WTC11 (cell line): ENCODE results near the gene ZC3H8. TPM values are rescaled to one million over a fixed set of nuclear protein-coding genes. Genes with fewer than 3 reads are reported as not detected.

Source experiments
- ATAC-seq: fragments of 200-7000 bp; cut with Tn5 transposase; 2 replicates; pipeline ENCODE4 v1.10.0; 2021; ENCODE audit warnings: mild to moderate bottlenecking, moderate library complexity
- CTCF ChIA-PET: fragments of 300-600 bp; sonication (Branson Sonifier 250); formaldehyde crosslinking; loops from one replicate; lab custom pipeline; 2021; ENCODE audit warnings: antibody characterized with exemption; lab: Charles Lee
- POLR2A ChIA-PET: fragments of 350-600 bp; sonication (Branson Sonifier 250); formaldehyde crosslinking; loops from one replicate; lab custom pipeline; 2021; ENCODE audit warnings: antibody characterized with exemption; lab: Charles Lee
- DNase-seq: peaks from one replicate; pipeline ENCODE4 v3.0.0; 2021; ENCODE audit warnings: low spot score
- H3K27ac Mint-ChIP-seq: 2 replicates; pipeline ENCODE4 v1.8.0; 2021; ENCODE audit warnings: mixed read lengths
- H3K27me3 Mint-ChIP-seq: 2 replicates; pipeline ENCODE4 v1.8.0; 2021; ENCODE audit warnings: low read depth, mild to moderate bottlenecking, moderate library complexity, mixed read lengths
- H3K36me3 Mint-ChIP-seq: 2 replicates; pipeline ENCODE4 v1.8.0; 2021; ENCODE audit warnings: mixed read lengths
- H3K4me1 Mint-ChIP-seq: 2 replicates; pipeline ENCODE4 v1.8.0; 2022; ENCODE audit warnings: mixed read lengths
- H3K4me3 Mint-ChIP-seq: 2 replicates; pipeline ENCODE4 v1.8.0; 2021; ENCODE audit warnings: mild to moderate bottlenecking, moderate library complexity, mixed read lengths
- H3K9me3 Mint-ChIP-seq: 2 replicates; pipeline ENCODE4 v1.8.0; 2021; ENCODE audit warnings: mixed read lengths
- ESRRA ChIP-seq: sonication (generic); formaldehyde crosslinking; IDR thresholded peaks from 2 replicates; pipeline ENCODE4 v1.8.1; 2022; ENCODE audit warnings: mild to moderate bottlenecking, missing genetic modification reagents, borderline replicate concordance
- FOXP1 ChIP-seq: sonication (generic); formaldehyde crosslinking; IDR thresholded peaks from 2 replicates; pipeline ENCODE4 v1.8.0; 2022; ENCODE audit warnings: missing genetic modification reagents, mild to moderate bottlenecking, moderate library complexity, borderline replicate concordance
- GTF2I ChIP-seq: fragments of 250-450 bp; sonication (Bioruptor Pico); conservative IDR thresholded peaks from 2 replicates; pipeline ENCODE4 v1.4.0; 2021; ENCODE audit warnings: mild to moderate bottlenecking
- NFYB ChIP-seq: sonication (generic); formaldehyde crosslinking; conservative IDR thresholded peaks from 2 replicates; pipeline ENCODE4 v1.8.0; 2022; ENCODE audit warnings: low read depth, missing genetic modification reagents
- NR3C1 ChIP-seq: sonication (generic); formaldehyde crosslinking; conservative IDR thresholded peaks from 2 replicates; pipeline ENCODE4 v1.8.1; 2023; ENCODE audit warnings: low read depth, mild to moderate bottlenecking, missing genetic modification reagents
- TEAD4 ChIP-seq: sonication (generic); formaldehyde crosslinking; IDR thresholded peaks from 2 replicates; pipeline ENCODE4 v1.8.0; 2022; ENCODE audit warnings: mild to moderate bottlenecking, missing genetic modification reagents
- ZBTB21 ChIP-seq: sonication (generic); formaldehyde crosslinking; IDR thresholded peaks from 2 replicates; pipeline ENCODE4 v1.8.1; 2023; ENCODE audit warnings: mild to moderate bottlenecking, missing genetic modification reagents, borderline replicate concordance
- ZNF121 ChIP-seq: sonication (generic); formaldehyde crosslinking; IDR thresholded peaks from 2 replicates; pipeline ENCODE4 v1.8.0; 2023; ENCODE audit warnings: missing genetic modification reagents
- ZNF396 ChIP-seq: fragments of 250-450 bp; sonication (Bioruptor Pico); IDR thresholded peaks from 2 replicates; pipeline ENCODE4 v1.8.0; 2021; ENCODE audit warnings: mild to moderate bottlenecking, moderate library complexity, borderline replicate concordance
- ZNF416 ChIP-seq: fragments of 250-450 bp; sonication (Bioruptor Pico); IDR thresholded peaks from 2 replicates; pipeline ENCODE4 v1.9.0; 2021; ENCODE audit warnings: mild to moderate bottlenecking, inconsistent platforms
- total RNA-seq: library from RNA; stranded (reverse); gene quantifications from 3 replicates; pipeline ENCODE4 v1.2.3, GENCODE V29; 2021
- TF ChIP-seq, protein P1 (sequence below): sonication (generic); formaldehyde crosslinking; IDR thresholded peaks from 2 replicates; pipeline ENCODE4 v1.8.1; 2022; ENCODE audit warnings: mild to moderate bottlenecking, missing genetic modification reagents, moderate library complexity, borderline replicate concordance
- TF ChIP-seq, protein P2 (sequence below): sonication (generic); formaldehyde crosslinking; IDR thresholded peaks from 2 replicates; pipeline ENCODE4 v1.8.1; 2022; ENCODE audit warnings: mild to moderate bottlenecking, moderate library complexity, missing genetic modification reagents
- TF ChIP-seq, protein P3 (sequence below): sonication (generic); formaldehyde crosslinking; IDR thresholded peaks from 2 replicates; pipeline ENCODE4 v1.8.1; 2023; ENCODE audit warnings: mild to moderate bottlenecking, missing genetic modification reagents, moderate library complexity
- TF ChIP-seq, protein P4 (sequence below): fragments of 250-450 bp; sonication (Bioruptor Pico); IDR thresholded peaks from 2 replicates; pipeline ENCODE4 v1.8.0; 2021; ENCODE audit warnings: mild to moderate bottlenecking
- TF ChIP-seq, protein P5 (sequence below): sonication (generic); formaldehyde crosslinking; IDR thresholded peaks from 2 replicates; pipeline ENCODE4 v1.8.0; 2022; ENCODE audit warnings: mild to moderate bottlenecking, missing genetic modification reagents
- TF ChIP-seq, protein P6 (sequence below): sonication (generic); formaldehyde crosslinking; IDR thresholded peaks from 2 replicates; pipeline ENCODE4 v1.8.0; 2022; ENCODE audit warnings: missing genetic modification reagents
- TF ChIP-seq, protein P7 (sequence below): fragments of 200-600 bp; IDR thresholded peaks from 2 replicates; pipeline ENCODE4 v1.8.0; 2022; ENCODE audit warnings: antibody characterized with exemption

Gene ZC3H8
- total RNA-seq, 1 experiment from 2014 or later = 5.7 TPM

DNA sequence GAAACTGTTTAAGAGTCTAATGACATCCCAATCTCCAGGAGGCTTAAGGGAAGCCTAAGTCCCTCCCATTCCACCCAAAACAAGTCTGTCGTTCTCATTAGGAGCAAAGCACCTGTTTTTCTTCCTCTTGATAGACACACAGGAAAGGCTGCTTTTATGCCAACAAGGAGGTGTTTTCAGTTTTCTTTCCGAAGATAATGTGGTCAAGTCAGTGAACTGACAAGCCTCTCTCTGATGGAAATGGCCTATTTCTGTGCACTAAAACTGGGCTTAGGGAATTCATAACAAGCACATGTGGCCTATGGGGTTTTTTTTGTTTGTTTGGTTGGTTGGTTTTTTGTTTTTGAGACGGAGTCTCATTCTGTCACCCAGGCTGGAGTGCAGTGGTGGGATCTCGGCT lies 80.5 kb downstream of the ZC3H8 start (continued):
- TF ChIP-seq, protein P1, sequence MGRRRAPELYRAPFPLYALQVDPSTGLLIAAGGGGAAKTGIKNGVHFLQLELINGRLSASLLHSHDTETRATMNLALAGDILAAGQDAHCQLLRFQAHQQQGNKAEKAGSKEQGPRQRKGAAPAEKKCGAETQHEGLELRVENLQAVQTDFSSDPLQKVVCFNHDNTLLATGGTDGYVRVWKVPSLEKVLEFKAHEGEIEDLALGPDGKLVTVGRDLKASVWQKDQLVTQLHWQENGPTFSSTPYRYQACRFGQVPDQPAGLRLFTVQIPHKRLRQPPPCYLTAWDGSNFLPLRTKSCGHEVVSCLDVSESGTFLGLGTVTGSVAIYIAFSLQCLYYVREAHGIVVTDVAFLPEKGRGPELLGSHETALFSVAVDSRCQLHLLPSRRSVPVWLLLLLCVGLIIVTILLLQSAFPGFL (CRISPR knock-in tag) = no peak
- TF ChIP-seq, protein P2, sequence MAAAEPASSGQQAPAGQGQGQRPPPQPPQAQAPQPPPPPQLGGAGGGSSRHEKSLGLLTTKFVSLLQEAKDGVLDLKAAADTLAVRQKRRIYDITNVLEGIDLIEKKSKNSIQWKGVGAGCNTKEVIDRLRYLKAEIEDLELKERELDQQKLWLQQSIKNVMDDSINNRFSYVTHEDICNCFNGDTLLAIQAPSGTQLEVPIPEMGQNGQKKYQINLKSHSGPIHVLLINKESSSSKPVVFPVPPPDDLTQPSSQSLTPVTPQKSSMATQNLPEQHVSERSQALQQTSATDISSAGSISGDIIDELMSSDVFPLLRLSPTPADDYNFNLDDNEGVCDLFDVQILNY = no peak
- TF ChIP-seq ZNF396 (no peak), FOXP1 (CRISPR knock-in tag) (no peak), ZBTB21 (CRISPR knock-in tag) (no peak), NR3C1 (CRISPR knock-in tag) (no peak)
- TF ChIP-seq, protein P3, sequence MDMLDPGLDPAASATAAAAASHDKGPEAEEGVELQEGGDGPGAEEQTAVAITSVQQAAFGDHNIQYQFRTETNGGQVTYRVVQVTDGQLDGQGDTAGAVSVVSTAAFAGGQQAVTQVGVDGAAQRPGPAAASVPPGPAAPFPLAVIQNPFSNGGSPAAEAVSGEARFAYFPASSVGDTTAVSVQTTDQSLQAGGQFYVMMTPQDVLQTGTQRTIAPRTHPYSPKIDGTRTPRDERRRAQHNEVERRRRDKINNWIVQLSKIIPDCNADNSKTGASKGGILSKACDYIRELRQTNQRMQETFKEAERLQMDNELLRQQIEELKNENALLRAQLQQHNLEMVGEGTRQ = no peak

DNA sequence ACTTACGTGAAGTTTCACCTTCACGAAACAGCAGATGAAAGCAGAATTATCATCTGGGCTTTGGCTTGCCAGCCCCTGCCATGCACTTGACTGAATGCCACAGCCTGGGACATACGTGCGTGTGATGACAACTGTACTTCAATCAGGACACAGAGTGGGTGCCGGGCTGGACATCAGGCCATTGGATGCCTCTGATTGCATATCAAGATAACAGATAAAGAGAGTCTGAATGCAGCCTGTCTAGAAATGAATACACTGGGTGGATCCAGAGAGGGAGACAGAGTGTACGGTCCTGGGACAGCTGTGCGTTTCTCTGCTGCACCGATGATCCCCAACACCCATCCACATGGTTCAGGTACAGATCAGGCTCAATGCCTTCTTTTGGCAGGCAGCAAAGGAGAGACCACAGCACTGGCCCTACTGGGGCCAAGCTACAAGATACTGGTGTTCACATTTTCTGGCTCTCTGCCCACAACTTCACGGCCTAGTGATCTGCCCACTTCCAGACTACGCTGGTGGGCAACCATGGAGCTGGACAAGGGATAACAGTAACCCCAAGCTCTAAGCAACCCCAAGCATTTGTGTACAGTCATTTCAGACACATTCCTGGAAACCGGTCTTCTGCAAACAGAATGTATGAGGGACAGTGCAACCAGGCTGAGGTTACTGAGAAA lies 81.1 kb downstream of the ZC3H8 start:
- POLR2A ChIA-PET = no interaction called here
- H3K27me3 Mint-ChIP-seq = no peaks in the 10 kb centered on the region; the same call in 1 of the 2 replicates
- ATAC-seq (no peak), DNase-seq (no peak)
- H3K27ac Mint-ChIP-seq = no peak overlapping the region
- peaks cover 4% of the 10 kb centered on the region for H3K4me1 Mint-ChIP-seq
- H3K4me3 Mint-ChIP-seq = no peak overlapping the region
- no peaks in the 10 kb centered on the region for H3K9me3 Mint-ChIP-seq
- no peaks in the 10 kb centered on the region for H3K36me3 Mint-ChIP-seq
- TF ChIP-seq, protein P4, sequence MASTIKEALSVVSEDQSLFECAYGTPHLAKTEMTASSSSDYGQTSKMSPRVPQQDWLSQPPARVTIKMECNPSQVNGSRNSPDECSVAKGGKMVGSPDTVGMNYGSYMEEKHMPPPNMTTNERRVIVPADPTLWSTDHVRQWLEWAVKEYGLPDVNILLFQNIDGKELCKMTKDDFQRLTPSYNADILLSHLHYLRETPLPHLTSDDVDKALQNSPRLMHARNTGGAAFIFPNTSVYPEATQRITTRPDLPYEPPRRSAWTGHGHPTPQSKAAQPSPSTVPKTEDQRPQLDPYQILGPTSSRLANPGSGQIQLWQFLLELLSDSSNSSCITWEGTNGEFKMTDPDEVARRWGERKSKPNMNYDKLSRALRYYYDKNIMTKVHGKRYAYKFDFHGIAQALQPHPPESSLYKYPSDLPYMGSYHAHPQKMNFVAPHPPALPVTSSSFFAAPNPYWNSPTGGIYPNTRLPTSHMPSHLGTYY (CRISPR knock-in tag) = no peak
- TF ChIP-seq NFYB (no peak), GTF2I (no peak), ZNF416 (CRISPR knock-in tag) (no peak), ZNF121 (CRISPR knock-in tag) (no peak), TEAD4 (CRISPR knock-in tag) (no peak), ESRRA (CRISPR knock-in tag) (no peak)
- TF ChIP-seq, protein P5, sequence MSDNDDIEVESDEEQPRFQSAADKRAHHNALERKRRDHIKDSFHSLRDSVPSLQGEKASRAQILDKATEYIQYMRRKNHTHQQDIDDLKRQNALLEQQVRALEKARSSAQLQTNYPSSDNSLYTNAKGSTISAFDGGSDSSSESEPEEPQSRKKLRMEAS (CRISPR knock-in tag) = no peak
- TF ChIP-seq, protein P6, sequence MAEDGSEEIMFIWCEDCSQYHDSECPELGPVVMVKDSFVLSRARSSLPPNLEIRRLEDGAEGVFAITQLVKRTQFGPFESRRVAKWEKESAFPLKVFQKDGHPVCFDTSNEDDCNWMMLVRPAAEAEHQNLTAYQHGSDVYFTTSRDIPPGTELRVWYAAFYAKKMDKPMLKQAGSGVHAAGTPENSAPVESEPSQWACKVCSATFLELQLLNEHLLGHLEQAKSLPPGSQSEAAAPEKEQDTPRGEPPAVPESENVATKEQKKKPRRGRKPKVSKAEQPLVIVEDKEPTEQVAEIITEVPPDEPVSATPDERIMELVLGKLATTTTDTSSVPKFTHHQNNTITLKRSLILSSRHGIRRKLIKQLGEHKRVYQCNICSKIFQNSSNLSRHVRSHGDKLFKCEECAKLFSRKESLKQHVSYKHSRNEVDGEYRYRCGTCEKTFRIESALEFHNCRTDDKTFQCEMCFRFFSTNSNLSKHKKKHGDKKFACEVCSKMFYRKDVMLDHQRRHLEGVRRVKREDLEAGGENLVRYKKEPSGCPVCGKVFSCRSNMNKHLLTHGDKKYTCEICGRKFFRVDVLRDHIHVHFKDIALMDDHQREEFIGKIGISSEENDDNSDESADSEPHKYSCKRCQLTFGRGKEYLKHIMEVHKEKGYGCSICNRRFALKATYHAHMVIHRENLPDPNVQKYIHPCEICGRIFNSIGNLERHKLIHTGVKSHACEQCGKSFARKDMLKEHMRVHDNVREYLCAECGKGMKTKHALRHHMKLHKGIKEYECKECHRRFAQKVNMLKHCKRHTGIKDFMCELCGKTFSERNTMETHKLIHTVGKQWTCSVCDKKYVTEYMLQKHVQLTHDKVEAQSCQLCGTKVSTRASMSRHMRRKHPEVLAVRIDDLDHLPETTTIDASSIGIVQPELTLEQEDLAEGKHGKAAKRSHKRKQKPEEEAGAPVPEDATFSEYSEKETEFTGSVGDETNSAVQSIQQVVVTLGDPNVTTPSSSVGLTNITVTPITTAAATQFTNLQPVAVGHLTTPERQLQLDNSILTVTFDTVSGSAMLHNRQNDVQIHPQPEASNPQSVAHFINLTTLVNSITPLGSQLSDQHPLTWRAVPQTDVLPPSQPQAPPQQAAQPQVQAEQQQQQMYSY (CRISPR knock-in tag) = no peak
- TF ChIP-seq, protein P7, sequence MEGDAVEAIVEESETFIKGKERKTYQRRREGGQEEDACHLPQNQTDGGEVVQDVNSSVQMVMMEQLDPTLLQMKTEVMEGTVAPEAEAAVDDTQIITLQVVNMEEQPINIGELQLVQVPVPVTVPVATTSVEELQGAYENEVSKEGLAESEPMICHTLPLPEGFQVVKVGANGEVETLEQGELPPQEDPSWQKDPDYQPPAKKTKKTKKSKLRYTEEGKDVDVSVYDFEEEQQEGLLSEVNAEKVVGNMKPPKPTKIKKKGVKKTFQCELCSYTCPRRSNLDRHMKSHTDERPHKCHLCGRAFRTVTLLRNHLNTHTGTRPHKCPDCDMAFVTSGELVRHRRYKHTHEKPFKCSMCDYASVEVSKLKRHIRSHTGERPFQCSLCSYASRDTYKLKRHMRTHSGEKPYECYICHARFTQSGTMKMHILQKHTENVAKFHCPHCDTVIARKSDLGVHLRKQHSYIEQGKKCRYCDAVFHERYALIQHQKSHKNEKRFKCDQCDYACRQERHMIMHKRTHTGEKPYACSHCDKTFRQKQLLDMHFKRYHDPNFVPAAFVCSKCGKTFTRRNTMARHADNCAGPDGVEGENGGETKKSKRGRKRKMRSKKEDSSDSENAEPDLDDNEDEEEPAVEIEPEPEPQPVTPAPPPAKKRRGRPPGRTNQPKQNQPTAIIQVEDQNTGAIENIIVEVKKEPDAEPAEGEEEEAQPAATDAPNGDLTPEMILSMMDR = no peak
- CTCF ChIA-PET = no interaction called here
